WI38 (cell line): ENCODE measurements around the gene ATP6V1C2.

Experiments used
- H3K4me3 ChIP-seq: 2 replicates; pipeline ENCODE4 v1.5.1; 2011; ENCODE audit warnings: low read depth, mild to moderate bottlenecking, control low read depth, low read length
- TF ChIP-seq, protein P1 (sequence below): IDR thresholded peaks from 2 replicates; pipeline ENCODE4 v1.5.1; 2012; ENCODE audit warnings: low read depth, mild to moderate bottlenecking, control low read depth, low read length

ATP6V1C2 gene

DNA sequence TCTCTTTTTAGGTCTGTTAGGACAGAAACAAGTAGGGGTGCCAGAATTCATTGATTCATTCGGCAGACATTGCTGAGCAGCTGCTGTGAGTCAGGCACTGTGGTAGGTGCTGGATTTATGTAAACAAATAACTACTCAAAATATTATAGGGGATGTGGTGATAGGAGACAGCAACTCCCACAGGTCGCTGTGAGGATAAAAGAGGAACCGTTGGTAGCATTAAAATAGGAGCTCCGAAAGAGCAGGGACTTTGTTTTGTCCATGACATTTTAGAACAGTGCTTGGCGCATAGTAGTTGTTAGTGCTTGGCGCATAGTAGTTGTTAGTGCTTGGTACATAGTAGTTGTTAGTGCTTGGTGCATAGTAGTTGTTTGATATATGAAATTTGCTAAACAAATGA, 29.2 kb downstream of the ATP6V1C2 start:
- H3K4me3 ChIP-seq: no peak overlapping the region
- TF ChIP-seq, protein P1, sequence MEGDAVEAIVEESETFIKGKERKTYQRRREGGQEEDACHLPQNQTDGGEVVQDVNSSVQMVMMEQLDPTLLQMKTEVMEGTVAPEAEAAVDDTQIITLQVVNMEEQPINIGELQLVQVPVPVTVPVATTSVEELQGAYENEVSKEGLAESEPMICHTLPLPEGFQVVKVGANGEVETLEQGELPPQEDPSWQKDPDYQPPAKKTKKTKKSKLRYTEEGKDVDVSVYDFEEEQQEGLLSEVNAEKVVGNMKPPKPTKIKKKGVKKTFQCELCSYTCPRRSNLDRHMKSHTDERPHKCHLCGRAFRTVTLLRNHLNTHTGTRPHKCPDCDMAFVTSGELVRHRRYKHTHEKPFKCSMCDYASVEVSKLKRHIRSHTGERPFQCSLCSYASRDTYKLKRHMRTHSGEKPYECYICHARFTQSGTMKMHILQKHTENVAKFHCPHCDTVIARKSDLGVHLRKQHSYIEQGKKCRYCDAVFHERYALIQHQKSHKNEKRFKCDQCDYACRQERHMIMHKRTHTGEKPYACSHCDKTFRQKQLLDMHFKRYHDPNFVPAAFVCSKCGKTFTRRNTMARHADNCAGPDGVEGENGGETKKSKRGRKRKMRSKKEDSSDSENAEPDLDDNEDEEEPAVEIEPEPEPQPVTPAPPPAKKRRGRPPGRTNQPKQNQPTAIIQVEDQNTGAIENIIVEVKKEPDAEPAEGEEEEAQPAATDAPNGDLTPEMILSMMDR: no peak

DNA sequence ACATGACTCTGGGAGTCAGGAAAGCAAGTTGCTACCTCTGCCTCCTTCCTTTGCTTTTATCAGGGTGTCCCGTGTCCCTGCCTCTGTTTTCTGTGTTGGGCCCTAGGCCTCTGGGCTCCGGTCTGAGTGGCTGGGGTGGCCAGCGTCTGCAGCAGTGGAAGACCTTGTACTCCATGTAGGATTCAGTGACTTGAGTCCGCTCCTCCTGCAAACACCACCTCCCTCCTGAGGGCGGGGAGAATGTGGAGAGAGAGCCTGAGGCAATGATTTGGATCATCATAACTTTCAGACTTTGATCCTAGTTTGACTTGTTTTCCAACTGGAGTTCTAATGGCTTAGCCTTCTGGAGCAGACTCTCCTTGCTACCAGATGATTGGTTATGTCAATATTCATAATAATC, 30.8 kb downstream of the ATP6V1C2 start:
- H3K4me3 ChIP-seq: no peak overlapping the region
- TF ChIP-seq, protein P1: no peak

DNA sequence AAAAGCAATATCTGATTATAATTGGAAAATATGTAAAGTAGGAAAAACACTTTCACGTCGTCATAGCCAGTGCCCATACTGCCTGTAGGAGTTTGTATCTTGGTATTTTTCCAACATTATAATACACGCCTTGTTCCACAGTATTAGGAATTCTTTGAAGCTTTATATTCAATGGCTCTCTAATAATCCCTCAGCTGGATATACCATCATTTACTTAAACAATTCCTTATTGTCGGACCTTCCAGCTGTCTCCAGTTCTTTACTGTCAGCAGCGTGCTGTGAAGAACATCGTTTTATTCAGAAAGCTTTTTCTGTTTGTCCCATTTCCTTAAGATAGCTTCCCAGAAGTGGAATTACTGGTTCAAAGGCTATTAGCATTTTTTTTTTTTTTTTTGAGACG, 31.7 kb downstream of the ATP6V1C2 start:
- TF ChIP-seq, protein P1: no peak
- no peak overlapping the region for H3K4me3 ChIP-seq

DNA sequence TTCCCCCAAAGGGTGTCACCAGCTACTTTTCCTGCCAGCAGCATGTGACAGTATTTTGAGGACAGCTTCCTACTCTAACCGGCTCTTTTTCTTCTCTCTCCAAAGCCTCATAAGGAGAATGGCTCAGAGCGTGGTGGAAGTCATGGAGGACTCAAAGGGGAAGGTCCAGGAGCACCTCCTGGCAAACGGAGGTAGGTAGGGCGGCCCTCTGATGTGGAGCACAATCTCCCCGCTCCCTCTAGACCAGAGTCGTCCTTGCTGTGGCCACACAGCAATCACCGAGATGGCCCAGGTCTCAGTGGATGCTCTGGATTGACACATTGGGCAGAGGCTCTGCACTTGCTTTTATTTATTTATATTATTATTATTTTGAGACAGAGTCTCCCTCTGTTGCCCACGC, 32.4 kb downstream of the ATP6V1C2 start:
- no peak overlapping the region for H3K4me3 ChIP-seq
- TF ChIP-seq, protein P1: no peak

DNA sequence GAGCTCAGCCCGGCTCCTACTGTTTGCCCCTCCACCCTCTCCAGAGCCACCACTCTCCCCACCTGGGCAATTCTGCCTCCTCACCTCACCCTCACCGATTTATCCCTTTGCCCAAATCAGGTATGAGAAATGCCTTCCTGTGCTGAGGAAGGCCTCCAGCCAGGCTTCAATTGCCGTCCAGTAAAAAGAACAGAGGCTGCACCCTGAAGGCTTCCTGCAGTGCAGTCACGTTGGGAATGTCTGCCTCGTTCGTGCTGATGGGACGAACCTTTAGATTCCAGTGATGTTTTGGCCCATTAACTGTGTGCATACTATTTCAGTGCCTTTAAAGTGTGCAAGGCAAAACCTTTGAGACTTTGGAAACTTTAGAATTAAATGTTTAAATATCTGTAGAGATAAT, 34.2 kb downstream of the ATP6V1C2 start:
- H3K4me3 ChIP-seq: no peak overlapping the region
- TF ChIP-seq, protein P1: no peak

DNA sequence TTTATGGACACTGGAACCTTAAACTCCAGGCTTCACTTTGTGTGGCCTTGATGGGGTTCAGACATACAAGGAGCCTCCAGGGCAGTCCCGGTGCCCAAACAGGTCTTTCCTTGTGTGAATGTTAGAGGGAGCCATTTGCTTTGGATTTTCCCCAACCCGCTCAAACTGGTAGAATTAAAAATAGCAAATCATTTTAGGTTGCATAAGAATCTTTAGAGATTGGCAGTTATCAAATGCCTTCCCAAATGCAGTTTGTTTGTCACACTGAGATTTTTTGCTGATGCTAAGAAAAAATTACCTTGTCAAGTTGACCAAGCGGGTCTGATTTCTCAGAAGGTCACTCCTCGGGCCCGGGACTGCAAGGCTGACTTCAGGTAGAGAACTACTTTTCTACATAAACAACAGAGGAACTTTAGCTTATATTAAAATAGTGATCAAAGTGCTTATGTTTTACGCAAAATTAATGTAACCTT, 36.4 kb downstream of the ATP6V1C2 start:
- TF ChIP-seq, protein P1: no peak
- H3K4me3 ChIP-seq: no peak overlapping the region

DNA sequence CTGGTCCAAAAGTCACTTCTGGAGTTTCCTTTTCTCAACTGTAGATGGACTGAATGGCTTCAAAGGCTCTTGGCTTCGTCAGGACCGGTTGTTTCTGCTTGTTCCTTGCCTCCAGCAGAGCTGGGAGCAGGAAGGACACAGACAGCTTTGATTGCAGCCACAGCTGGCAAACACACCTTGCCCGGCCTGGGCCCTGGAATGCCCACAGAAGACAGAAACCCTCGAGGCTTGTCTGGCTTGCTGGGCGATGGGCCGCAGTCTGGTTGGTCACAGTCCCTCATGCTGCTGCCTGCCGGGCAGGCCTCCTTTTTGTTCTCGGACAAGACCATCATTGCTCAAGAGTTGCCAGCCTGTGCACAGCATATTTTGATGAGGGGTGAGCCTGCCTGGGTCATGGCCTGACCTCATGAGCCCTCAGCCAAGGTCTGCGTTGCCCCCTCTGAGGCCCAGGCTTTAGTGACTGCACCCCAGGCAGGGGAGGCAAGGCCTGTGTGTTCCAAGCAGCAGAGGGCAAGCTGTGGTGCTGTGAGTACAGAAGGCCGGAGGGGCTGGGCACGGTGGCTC, 37.8 kb downstream of the ATP6V1C2 start:
- TF ChIP-seq, protein P1: no peak
- no peak overlapping the region for H3K4me3 ChIP-seq
